Skeletal muscle cell (primary cell): Measurements from ENCODE around the gene UBR3.
"Not testable (repeated sequence)": the region's sequence is repeated elsewhere in the genome, so short reads cannot be mapped to it uniquely, and the experiment has no call there.

Experiments
- DNase-seq: peaks from one replicate; pipeline ENCODE4 v3.0.0-alpha.2; 2010; ENCODE audit warnings: low read depth
- H3K4me3 ChIP-seq: 2 replicates; pipeline ENCODE4 v1.5.1; 2011; ENCODE audit warnings: low read depth, mild to moderate bottlenecking, control low read depth, low read length, moderate library complexity

UBR3 gene

GRCh38 chr2:169822036-169822435 lies 5.2 kb upstream of the UBR3 start:
- H3K4me3 ChIP-seq: no peak overlapping the region
- DNase-seq: no peak

- H3K4me3 ChIP-seq: no peak overlapping the region
- no peak for DNase-seq
Measured at GRCh38 chr2:169822785-169823392, 4.4 kb upstream of the UBR3 start.

- H3K4me3 ChIP-seq: peak overlapping the region; percentile 74
- DNase-seq: no peak
Measured at GRCh38 chr2:169823996-169824372, 3.3 kb upstream of the UBR3 start.

GRCh38 chr2:169824373-169825333 lies 2.6 kb upstream of the UBR3 start, which contains the start of gene METTL5:
Gene METTL5 (minus strand): TSS chr2:169824905. CDS start chr2:169824597, 308 bp downstream.
- peak within 1 kb of the TSS; percentile 74 for H3K4me3 ChIP-seq
- DNase-seq: no peak

GRCh38 chr2:169828141-169828811 lies 1.0 kb downstream of the UBR3 start:
- peak overlapping the region; percentile 70 for H3K4me3 ChIP-seq
- DNase-seq: no peak

GRCh38 chr2:169834401-169834800 lies 7.1 kb downstream of the UBR3 start:
- no peak for DNase-seq
- H3K4me3 ChIP-seq: no peak overlapping the region

GRCh38 chr2:169838743-169839489 lies 11.7 kb downstream of the UBR3 start:
- no peak overlapping the region for H3K4me3 ChIP-seq
- DNase-seq: no peak

- H3K4me3 ChIP-seq: no peak overlapping the region
Measured at GRCh38 chr2:169839954-169840746, 12.9 kb downstream of the UBR3 start.

GRCh38 chr2:169840747-169841142 lies 13.5 kb downstream of the UBR3 start:
- no peak overlapping the region for H3K4me3 ChIP-seq
- no peak for DNase-seq

More at GRCh38 chr2:169839954-169840746, 12.9 kb downstream of the UBR3 start:
- no peak for DNase-seq

GRCh38 chr2:169841625-169842024 lies 14.4 kb downstream of the UBR3 start:
- DNase-seq, H3K4me3 ChIP-seq: not testable (repeated sequence)

- H3K4me3 ChIP-seq: no peak overlapping the region
- no peak for DNase-seq
Measured at GRCh38 chr2:169845016-169845415, 17.8 kb downstream of the UBR3 start.

GRCh38 chr2:169848959-169849693 lies 21.9 kb downstream of the UBR3 start:
- not testable (repeated sequence) for H3K4me3 ChIP-seq, DNase-seq

GRCh38 chr2:169849710-169850109 lies 22.5 kb downstream of the UBR3 start:
- no peak overlapping the region for H3K4me3 ChIP-seq
- DNase-seq: no peak

- no peak overlapping the region for H3K4me3 ChIP-seq
- no peak for DNase-seq
Measured at GRCh38 chr2:169853041-169853668, 25.9 kb downstream of the UBR3 start.

GRCh38 chr2:169855281-169856258 lies 28.3 kb downstream of the UBR3 start:
- not testable (repeated sequence) for H3K4me3 ChIP-seq, DNase-seq

- DNase-seq: no peak
Measured at GRCh38 chr2:169859423-169859822, 32.2 kb downstream of the UBR3 start.

More at GRCh38 chr2:169859423-169859822, 32.2 kb downstream of the UBR3 start:
- H3K4me3 ChIP-seq: no peak overlapping the region
